Occipital lobe (tissue), 2 donors: Measurements from ENCODE around the gene GPR132. TPM values are rescaled to one million over a fixed set of nuclear protein-coding genes. Genes with fewer than 3 reads are reported as not detected.
"Not testable (repeated sequence)": the region's sequence is repeated elsewhere in the genome, so short reads cannot be mapped to it uniquely, and the experiment has no call there.

Experiments
- DNase-seq: peaks from one replicate; lab custom pipeline; 2025; lab: John Stamatoyannopoulos, UW
- total RNA-seq: library from RNA; depleted of rRNA; stranded (reverse); fragments of >200 nt; gene quantifications from one replicate; pipeline ENCODE4 v1.2.3, GENCODE V29; 2014

GPR132 gene
- total RNA-seq, 1 donor from 2014 or later, result 0.94 TPM

GRCh38 chr14:105043641-105044040, 21.6 kb downstream of the GPR132 start:
- DNase-seq, result no peak

GRCh38 chr14:105042813-105043212, 22.4 kb downstream of the GPR132 start:
- no peak for DNase-seq

GRCh38 chr14:105041841-105042765, 23.1 kb downstream of the GPR132 start:
- no peak for DNase-seq

- DNase-seq, result no peak
These were observed 25.6 kb downstream of the GPR132 start for GRCh38 chr14:105039458-105040205.

- not testable (repeated sequence) for DNase-seq
These were observed 29.6 kb downstream of the GPR132 start for GRCh38 chr14:105035616-105036015.

GRCh38 chr14:105034315-105035039, 30.8 kb downstream of the GPR132 start:
- no peak for DNase-seq

GRCh38 chr14:105033412-105033900, 31.8 kb downstream of the GPR132 start:
- not testable (repeated sequence) for DNase-seq

GRCh38 chr14:105032451-105032901, 32.8 kb downstream of the GPR132 start:
- not testable (repeated sequence) for DNase-seq

GRCh38 chr14:105030836-105031396, 34.3 kb downstream of the GPR132 start:
- DNase-seq, result no peak

GRCh38 chr14:105030194-105030593, 35.0 kb downstream of the GPR132 start:
- no peak for DNase-seq

- no peak for DNase-seq
These were observed 35.8 kb downstream of the GPR132 start for GRCh38 chr14:105029402-105029801.

- DNase-seq, result no peak
These were observed 36.8 kb downstream of the GPR132 start for GRCh38 chr14:105028251-105028927.

- DNase-seq, result not testable (repeated sequence)
These were observed 37.5 kb downstream of the GPR132 start for GRCh38 chr14:105027718-105028117.

GRCh38 chr14:105026802-105027563, 38.2 kb downstream of the GPR132 start:
- no peak for DNase-seq

GRCh38 chr14:105026033-105026785, 39.0 kb downstream of the GPR132 start:
- no peak for DNase-seq

GRCh38 chr14:105025429-105025828, 39.8 kb downstream of the GPR132 start:
- DNase-seq, result no peak

- no peak for DNase-seq
These were observed 41.3 kb downstream of the GPR132 start for GRCh38 chr14:105023791-105024480.

GRCh38 chr14:105023144-105023543, 42.1 kb downstream of the GPR132 start:
- no peak for DNase-seq
